NCI-H226 (cell line): Measurements from ENCODE around the gene USP17L24.
"Not testable (repeated sequence)": the region's sequence is repeated elsewhere in the genome, so short reads cannot be mapped to it uniquely, and the experiment has no call there.

ENCODE experiments used
- DNase-seq: peaks from one replicate; pipeline ENCODE4 v3.0.0-alpha.2; 2015

USP17L24 gene

GRCh38 chr4:9324865-9325264, at the start of gene USP17L24:
Gene USP17L24 (plus strand): TSS chr4:9325165. CDS start chr4:9325165, 0 bp downstream.
- not testable (repeated sequence) for DNase-seq

DNA sequence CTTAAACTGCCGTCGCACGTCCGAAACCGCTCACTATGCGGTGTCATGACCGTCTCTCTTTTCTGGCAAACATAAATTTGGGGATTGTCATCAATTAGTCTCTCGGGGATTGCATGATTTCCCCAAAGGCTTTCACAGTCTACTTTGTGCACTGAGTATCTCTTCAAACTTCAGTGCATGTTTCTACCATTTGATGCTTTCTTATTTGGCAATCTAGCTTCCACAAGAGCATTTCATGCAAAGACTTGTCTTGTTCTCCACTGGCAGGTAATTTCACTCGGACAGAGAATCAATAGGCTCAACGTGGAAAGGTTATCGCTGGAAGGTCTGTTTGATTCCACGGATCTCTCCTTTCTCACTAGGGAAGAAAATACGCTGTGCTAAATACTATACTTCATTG, 774 bp upstream of the USP17L24 start:
- DNase-seq: not testable (repeated sequence)

GRCh38 chr4:9329611-9330010, 4.6 kb downstream of the USP17L24 start, which contains the start of gene USP17L25:
Gene USP17L25 (plus strand): TSS chr4:9329911. CDS start chr4:9329911, 0 bp downstream.
- DNase-seq: not testable (repeated sequence)

DNA sequence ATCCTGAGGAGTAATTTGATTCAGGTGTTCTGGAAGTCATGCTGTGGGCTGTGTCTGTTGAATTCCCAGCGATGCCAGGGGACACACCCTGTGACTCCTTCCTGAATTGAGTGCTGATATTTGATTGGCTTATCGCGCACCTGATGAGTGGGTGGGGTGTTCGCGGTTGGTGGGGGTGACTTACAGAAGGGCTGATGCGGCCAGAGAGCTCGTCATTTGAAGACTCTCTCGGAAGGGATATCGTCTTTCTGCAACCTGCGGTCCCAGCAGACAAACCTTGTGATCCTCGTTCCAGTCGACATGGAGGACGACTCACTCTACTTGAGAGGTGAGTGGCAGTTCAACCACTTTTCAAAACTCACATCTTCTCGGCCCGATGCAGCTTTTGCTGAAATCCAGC, 9.4 kb downstream of the USP17L24 start, which contains the start of gene USP17L26:
Gene USP17L26 (plus strand): TSS at position 301 of the 400 bp plus-strand sequence. CDS start 0 bp downstream, at position 301.
- not testable (repeated sequence) for DNase-seq

DNA sequence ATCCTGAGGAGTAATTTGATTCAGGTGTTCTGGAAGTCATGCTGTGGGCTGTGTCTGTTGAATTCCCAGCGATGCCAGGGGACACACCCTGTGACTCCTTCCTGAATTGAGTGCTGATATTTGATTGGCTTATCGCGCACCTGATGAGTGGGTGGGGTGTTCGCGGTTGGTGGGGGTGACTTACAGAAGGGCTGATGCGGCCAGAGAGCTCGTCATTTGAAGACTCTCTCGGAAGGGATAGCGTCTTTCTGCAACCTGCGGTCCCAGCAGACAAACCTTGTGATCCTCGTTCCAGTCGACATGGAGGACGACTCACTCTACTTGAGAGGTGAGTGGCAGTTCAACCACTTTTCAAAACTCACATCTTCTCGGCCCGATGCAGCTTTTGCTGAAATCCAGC, 14.1 kb downstream of the USP17L24 start, which contains the start of gene USP17L5:
Gene USP17L5 (plus strand): TSS at position 301 of the 400 bp plus-strand sequence. CDS start 0 bp downstream, at position 301.
- DNase-seq: not testable (repeated sequence)

DNA sequence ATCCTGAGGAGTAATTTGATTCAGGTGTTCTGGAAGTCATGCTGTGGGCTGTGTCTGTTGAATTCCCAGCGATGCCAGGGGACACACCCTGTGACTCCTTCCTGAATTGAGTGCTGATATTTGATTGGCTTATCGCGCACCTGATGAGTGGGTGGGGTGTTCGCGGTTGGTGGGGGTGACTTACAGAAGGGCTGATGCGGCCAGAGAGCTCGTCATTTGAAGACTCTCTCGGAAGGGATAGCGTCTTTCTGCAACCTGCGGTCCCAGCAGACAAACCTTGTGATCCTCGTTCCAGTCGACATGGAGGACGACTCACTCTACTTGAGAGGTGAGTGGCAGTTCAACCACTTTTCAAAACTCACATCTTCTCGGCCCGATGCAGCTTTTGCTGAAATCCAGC, 18.9 kb downstream of the USP17L24 start, which contains the start of gene USP17L27:
Gene USP17L27 (plus strand): TSS at position 301 of the 400 bp plus-strand sequence. CDS start 0 bp downstream, at position 301.
- DNase-seq: not testable (repeated sequence)

- not testable (repeated sequence) for DNase-seq
Observed at GRCh38 chr4:9348593-9348992, 23.6 kb downstream of the USP17L24 start, which contains the start of gene USP17L28. Gene USP17L28 (plus strand): TSS chr4:9348893. CDS start chr4:9348893, 0 bp downstream.

DNA sequence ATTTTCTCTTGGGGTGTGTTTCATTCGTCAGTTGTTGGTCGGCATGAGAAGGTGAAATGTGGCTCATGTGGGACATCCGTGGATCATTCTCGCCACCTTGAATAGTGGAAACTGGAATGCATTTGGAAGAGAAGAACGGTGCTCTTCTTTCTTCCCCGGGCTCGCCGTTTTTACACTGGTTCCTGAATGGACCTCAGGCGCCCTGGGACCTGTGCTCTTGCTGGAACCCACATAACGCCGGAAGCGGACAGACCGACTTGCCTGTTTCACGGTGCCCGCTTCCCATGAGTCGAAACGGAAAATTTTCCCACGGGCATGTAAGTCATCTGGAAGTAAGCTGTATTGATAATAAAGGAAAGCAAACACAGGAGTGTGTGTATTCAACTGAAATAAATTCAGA, 25.9 kb downstream of the USP17L24 start:
- not testable (repeated sequence) for DNase-seq

DNA sequence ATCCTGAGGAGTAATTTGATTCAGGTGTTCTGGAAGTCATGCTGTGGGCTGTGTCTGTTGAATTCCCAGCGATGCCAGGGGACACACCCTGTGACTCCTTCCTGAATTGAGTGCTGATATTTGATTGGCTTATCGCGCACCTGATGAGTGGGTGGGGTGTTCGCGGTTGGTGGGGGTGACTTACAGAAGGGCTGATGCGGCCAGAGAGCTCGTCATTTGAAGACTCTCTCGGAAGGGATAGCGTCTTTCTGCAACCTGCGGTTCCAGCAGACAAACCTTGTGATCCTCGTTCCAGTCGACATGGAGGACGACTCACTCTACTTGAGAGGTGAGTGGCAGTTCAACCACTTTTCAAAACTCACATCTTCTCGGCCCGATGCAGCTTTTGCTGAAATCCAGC, 28.4 kb downstream of the USP17L24 start, which contains the start of gene USP17L29:
Gene USP17L29 (plus strand): TSS at position 301 of the 400 bp plus-strand sequence. CDS start 0 bp downstream, at position 301.
- DNase-seq: not testable (repeated sequence)

GRCh38 chr4:9362829-9363228, 37.9 kb downstream of the USP17L24 start, which contains the start of gene USP17L30:
Gene USP17L30 (plus strand): TSS chr4:9363129. CDS start chr4:9363129, 0 bp downstream.
- DNase-seq: not testable (repeated sequence)
